Renal cortical epithelial cell (primary cell): ENCODE measurements around the gene ZNF785. TPM values are rescaled to one million over a fixed set of nuclear protein-coding genes. Genes with fewer than 3 reads are reported as not detected.
"Not testable (repeated sequence)": the region's sequence is repeated elsewhere in the genome, so short reads cannot be mapped to it uniquely, and the experiment has no call there.

Source experiments
- DNase-seq: peaks from one replicate; pipeline ENCODE4 v3.0.0-alpha.2; 2011; ENCODE audit warnings: low read depth
- total RNA-seq: library from RNA; depleted of rRNA; stranded (reverse); fragments of >200 nt; gene quantifications from 2 replicates; pipeline ENCODE4 v1.2.3, GENCODE V29; 2014

Gene ZNF785
- total RNA-seq, 1 donor from 2014 or later, result 9.1 TPM

DNA sequence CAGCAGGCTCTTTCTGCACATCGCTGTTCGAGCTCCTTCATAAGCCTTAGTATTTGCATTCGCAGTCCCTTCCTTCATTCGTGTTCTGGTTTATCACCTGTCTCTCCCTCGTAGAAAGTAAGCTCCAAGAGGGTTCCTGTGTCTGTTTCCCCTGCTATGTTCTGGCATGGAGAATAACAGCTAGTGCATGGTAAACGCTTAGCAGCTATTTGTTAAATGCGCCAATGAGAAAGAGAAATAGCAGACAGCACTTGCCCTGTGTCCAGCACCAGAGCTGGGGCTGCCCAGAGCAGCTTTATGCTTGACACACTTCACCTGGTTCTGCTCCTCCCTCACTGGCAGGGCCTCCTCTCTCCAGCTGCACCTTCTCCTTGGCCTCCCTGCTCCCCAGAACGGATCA, 19.5 kb downstream of the ZNF785 start:
- no peak for DNase-seq

DNA sequence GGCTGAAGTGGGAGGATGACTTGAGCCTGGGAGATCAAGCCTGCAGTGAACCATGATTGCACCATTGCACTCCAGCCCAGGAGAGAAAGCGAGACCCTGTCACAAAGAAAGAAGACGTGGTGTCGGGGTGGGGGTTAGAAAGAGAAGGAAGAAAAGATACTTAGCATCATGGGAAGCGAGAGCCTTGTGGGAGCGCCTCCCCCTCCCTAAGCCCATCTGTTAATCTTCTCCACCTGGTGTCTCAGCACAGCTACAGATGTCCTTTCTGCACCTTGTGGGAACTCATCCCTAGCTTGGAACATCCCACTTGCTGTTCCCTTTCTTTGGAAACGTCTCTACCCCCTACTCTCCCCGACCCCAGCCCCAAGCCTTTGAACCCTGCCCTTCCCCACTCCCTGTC, 20.0 kb downstream of the ZNF785 start:
- DNase-seq, result no peak

- no peak for DNase-seq
Measured at GRCh38 chr16:30562021-30562420, 23.5 kb downstream of the ZNF785 start.

DNA sequence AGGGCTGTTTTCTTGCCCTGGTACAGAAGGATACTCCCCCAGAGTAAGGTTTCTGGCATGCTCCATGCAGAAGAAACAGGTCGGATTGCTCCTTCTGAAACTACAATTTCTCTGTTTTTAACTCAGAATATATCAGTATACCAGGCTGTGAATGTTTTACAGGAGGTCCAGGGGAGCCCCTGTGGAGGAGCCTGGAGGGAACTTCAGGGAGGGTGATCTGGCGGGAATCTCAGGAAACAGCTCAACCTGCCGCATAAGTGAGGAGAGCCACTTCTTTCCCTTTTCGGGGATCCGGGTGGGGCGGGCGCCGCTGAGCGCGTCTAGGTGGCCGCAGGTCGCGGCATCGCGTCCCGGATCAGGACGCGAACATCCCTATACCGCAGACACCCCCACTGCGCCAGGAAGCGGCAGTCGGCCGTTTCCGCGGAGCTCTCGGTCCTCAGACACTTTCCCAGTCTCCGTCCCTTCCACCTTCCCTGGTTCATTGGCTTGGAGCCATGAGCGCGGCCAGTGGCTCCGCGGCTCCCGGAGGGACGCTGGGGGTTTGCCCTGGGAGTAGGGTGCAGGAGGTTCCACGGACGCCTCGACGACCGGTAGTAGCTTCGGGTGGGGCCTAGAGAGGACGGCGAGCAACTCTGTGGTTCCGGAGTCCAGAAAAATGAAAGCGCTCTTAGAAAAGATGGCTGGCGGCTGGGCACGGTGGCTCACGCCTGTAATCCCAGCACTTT, 24.2 kb downstream of the ZNF785 start:
- DNase-seq, result no peak

- no peak for DNase-seq
Measured at GRCh38 chr16:30559690-30560089, 25.8 kb downstream of the ZNF785 start.

GRCh38 chr16:30558789-30559377, 26.6 kb downstream of the ZNF785 start:
- DNase-seq, result no peak

DNA sequence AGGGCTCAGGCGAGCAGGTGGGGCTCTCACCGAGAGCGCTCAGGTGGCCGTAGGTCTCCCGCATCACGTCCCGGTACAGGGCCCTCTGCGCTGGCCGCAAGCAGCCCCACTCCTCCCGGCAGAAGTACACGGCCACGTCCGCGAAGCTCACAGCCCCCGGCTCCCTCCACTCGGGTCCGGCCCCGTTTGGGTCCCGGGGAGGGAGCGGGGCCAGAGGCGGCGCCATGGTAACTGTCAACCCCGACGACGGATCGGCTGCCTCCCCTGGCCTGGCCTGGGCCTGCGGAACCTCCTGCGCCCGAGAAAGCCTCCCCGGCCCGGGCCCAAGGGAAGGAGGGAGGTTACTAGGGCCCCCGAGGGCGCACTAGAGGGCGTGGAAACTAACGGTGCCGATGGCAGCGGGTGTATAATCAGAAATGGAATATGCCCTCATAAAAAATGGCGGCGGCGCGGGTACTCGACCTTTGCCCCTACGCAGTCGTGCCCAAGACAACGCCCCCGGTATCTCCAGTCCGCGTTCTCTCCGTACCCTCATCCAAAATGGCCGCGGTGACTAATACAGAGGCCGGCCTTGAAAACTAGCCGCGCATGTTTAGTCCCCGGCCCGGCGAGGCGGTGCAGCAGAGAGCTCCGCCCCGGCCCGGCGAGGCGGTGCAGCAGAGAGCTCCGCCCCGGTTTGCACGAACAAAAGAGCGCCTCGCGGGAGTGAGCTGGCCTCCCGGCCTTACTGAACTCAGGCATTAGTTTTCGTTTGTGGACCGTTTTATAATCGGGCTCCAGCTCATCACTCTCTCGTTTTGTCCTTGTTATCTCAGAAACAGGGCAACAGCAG, 27.3 kb downstream of the ZNF785 start, which contains the start of gene ZNF764:
Gene ZNF764 (minus strand): TSS at position 418 of the 832 bp plus-strand sequence. CDS start 192 bp downstream, at position 226.
- DNase-seq, result peak; percentile 93

DNA sequence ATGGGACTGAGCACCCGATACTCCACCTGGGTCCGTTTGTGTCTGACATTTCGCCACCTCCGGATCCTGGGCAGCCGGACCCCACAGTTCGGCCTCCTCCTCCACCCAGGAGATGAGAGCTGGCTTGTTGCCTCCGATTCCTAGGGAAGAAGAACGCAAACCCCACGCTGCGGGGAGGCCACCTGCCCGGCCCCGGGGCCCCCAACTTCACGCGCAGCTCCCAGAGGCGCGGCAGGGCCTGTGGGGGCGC, 27.9 kb downstream of the ZNF785 start:
- no peak for DNase-seq

GRCh38 chr16:30556125-30556473, 29.4 kb downstream of the ZNF785 start:
- DNase-seq, result no peak

DNA sequence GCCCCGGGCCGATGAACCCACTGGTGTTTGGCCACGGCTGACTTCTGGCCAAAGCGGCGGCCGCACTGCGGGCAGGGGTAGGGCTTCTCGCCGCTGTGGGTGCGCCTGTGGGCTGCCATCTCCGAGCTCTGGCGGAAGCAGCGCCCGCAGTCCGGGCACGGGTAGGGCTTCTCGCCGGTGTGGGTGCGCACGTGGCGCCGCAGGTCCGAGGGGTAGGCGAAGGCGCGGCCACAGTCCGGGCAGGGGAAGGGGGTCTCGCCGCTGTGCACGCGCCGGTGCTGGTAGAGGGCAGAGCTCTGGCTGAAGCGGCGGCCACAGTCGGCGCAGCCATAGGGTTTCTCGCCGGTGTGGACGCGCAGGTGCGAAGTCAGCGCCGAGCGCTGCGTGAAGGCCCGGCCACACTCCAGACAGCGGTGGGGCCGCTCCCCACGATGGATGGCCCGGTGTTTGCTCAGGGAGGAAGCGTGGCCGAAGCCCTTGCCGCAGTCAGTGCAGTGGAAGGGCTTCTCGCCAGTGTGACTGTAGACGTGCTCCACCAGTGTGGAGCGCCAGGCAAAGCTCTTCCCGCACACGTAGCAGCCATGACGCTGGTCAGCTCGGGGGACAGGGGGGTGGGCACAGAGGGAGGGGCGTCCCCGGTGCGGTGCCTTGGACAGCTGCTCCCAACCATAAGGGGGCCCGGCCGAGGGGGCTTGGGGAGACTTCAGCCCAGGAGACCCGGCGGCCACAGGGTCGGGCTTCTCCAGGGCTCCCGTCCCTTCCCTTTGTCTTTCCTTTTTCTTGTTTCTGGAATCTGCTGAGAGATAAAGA, 30.0 kb downstream of the ZNF785 start:
- DNase-seq, result no peak

DNA sequence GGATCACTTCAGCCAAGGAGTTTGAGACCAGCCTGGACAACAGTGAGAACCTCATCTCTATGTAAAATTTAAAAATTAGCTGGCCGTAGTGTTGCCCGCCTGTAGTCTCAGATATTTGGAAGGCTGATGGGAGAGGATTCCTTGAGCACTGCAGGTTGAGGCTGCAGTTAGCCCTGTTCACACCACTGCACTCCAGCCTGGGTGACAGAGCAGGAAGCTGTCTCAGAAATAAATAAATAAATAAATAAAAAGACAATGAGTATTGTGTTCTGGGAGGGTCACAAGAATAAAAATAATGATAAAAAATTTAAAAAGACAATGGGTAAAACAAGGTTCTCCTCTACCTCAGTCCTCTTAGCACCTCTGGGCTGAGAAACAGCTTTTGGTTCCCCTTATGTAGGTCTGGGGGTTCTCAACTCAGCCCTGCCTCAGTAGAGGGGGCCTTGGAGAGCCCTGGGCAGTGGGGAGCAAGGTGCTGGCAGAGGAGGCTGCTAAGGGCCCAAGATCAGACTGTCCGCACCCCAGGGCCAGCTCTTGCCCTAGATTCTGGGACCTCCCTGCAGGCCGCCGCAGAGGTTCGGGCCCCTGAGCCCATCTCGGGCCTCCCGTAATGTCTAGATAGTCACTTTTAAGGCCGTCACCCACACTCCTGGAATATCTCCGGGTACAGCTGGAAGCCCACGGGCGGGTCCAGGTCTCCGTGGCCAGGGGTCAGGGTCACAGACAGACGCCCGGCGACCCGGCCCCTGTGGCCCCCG, 30.8 kb downstream of the ZNF785 start:
- no peak for DNase-seq

DNA sequence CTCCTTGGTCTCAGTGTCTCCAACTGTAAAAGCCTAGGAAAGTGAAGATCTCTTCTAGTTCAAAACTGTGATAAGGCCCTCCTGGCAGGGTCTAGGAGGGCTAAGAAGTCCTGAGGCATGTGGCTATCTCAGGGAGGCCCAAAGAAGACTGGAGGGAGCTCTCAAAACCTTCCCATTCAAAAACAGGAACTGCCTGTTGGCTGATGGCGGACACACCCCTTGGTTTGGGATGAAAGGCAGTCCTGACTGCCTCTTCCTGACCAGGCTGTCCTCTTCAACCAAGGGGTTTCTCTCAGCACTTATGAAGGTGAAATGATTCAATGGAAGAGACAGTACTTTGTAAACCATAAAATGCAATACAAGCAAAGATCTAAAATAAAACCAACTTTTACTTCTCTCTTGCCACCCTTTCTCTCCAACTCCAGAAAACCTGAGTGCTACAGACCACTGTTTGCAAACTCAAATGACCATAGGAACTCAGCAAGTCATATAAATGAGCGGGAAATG, 32.1 kb downstream of the ZNF785 start:
- DNase-seq, result no peak

GRCh38 chr16:30552956-30553355, 32.5 kb downstream of the ZNF785 start:
- DNase-seq, result no peak

GRCh38 chr16:30551781-30552180, 33.7 kb downstream of the ZNF785 start:
- DNase-seq, result no peak

DNA sequence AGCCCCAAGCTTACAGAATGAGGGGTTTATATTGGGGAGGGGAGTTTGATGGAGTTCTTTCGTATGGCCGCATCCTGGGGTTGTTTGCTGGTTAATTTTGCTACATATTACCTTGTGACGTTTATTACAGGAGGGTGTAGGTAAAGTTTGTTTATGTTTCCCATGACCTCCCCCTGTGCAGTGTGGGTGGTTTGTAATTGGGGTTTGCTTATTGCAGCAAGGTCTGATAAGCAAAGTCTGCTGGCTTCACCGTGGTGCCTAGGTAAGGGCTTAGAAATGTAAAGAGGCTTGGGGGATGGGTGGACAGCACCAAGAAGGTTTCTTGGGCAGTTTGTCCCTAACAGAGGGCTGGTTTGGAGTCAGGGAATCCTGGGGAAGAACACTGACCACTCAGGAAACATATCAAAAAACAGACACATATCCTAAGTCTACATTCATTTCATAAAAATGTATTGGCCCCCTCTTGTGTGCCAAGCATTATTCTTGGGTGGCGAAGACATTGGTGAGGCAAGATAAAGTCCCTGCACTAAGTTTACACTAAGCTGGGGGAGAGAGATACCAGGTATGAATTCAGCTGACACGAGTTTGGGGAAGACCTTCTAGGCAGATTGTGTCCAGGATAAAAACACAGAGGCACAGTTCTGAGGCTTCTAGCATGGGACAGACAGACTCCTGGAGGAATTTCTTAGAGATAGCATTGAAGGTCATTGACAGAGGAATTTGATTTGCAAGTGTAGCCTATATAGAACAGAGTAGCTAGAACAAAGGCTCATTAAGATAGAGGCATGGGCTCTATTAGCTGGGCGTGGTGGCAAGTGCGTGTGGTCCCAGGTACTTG, 36.9 kb downstream of the ZNF785 start:
- DNase-seq, result no peak

DNA sequence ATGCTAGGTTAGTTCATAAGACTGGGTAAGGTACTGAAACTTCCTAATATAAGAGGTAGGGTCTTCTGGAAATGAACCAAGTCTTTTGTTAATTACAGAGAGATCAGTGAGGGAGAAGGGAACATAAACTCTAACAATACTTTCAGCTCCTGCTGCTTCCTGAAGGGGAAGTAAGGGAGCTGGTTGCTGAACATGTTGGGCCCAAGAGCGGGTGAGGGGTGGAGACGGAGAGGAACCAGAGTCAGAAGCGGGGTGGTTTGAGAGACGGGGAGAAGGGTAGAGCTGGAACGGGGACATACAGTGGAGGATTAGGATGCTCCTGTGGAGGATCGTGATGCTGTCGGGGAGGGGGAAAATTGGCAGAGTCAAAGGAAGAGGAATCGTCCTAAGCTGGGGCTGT, 39.4 kb downstream of the ZNF785 start:
- no peak for DNase-seq

GRCh38 chr16:30543067-30543466, 42.4 kb downstream of the ZNF785 start:
- no peak for DNase-seq

DNA sequence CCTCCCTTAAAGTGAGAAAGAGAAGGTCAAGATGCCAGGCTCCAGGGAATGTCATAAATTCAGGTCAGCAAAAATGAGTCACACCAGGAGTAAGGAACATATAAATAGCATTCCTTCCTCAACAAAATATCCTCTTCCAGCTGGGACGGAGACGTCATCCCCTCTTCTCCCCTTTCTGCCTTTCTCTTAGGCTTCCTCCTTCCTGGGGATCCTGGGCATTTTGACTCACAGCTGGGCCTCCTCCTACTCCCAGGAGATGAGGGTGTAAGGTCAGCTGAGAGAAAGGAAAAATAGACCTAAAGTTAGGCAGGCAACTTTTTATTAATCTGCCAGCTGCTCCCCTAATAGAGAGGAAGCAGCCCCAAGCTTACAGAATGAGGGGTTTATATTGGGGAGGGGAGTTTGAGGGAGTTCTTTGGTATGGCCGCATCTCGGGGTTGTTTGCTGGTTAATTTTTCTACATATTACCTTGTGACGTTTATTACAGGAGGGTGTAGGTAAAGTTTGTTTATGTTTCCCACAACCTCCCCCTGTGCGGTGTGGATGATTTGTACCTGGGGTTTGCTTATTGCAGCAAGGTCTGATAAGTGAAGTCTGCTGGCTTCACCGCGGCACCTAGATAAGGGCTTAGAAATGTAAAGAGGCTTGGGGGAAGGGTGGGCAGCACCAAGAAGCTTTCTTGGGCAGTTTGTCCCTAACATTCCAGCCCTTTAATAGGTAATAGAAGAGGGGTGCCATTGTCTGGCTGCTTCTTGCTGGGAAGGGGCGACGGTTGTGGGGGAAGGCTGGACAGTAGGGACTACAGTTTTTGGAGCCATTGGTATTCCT, 43.8 kb downstream of the ZNF785 start:
- DNase-seq, result peak; percentile 54

DNA sequence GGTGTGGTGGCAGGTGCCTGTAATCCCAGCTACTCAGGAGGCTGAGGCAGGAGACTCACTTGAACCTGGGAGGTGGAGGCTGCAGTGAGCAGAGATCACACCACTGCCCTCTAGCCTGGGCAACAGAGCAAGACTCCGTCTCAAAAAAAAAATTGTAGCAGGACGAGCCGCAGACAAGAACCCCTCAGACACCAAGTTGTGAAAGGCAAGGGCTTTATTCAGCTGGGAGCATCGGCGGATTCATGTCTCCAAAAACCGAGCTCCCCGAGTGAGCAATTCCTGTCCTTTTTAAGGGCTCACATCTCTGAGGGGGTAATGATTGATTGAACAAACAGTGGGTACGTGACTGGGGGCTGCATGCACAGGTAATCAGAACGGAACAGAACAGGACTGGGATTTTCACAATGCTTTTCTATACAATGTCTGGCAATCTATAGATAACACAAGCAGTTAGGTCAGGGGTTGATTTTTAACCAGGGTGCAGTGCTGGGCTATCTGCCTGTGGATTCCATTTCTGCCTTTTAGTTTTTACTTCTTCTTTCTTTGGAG, 44.5 kb downstream of the ZNF785 start:
- DNase-seq, result not testable (repeated sequence)
